T-helper 17 cell (primary cell): Measurements from ENCODE around the gene ZMPSTE24. TPM values are rescaled to one million over a fixed set of nuclear protein-coding genes. Genes with fewer than 3 reads are reported as not detected.

Experiments
- ATAC-seq: fragments of 150-1000 bp; cut with Tn5 transposase; 2 replicates; pipeline ENCODE4 v1.10.0; 2021; ENCODE audit warnings: mild to moderate bottlenecking, moderate library complexity
- DNase-seq, 3 donors: peaks; one replicate each; pipeline versions ENCODE4 v3.0.0 to v3.0.0-alpha.2; 2020 to 2021
- H3K9me3 ChIP-seq: one replicate; pipeline ENCODE4 v1.7.0; 2013; ENCODE audit warnings: low read length, mild to moderate bottlenecking; ENCODE audit not compliant: control insufficient read depth, poor library complexity, severe bottlenecking
- H3K27ac Mint-ChIP-seq: one replicate; pipeline ENCODE4 v1.8.0; 2022; ENCODE audit warnings: mild to moderate bottlenecking, moderate library complexity, mixed read lengths
- H3K27me3 Mint-ChIP-seq: one replicate; pipeline ENCODE4 v1.8.0; 2022; ENCODE audit warnings: mixed read lengths
- H3K36me3 Mint-ChIP-seq: one replicate; pipeline ENCODE4 v1.8.0; 2022; ENCODE audit warnings: low read depth, mixed read lengths
- H3K4me1 Mint-ChIP-seq: one replicate; pipeline ENCODE4 v1.8.0; 2022; ENCODE audit warnings: mild to moderate bottlenecking, mixed read lengths
- H3K4me3 Mint-ChIP-seq: one replicate; pipeline ENCODE4 v1.8.0; 2022; ENCODE audit warnings: mild to moderate bottlenecking, moderate library complexity, mixed read lengths
- total RNA-seq, 4 donors: library from RNA in 2 of 4; stranded (reverse) in 2 of 4; gene quantifications; one replicate each; pipeline ENCODE4 v1.2.3 and lab custom pipeline; 2022 to 2026

ZMPSTE24 gene
- total RNA-seq, 2 donors from 2014 or later = 9.0 to 14.3 TPM

GRCh38 chr1:40266786-40267535, 8.9 kb downstream of the ZMPSTE24 start:
- ATAC-seq (no peak), DNase-seq (no peak)
- Mint-ChIP-seq H3K27me3 (no peaks in the 10 kb centered on the region), H3K4me1 (peaks cover 19% of the 10 kb centered on the region), H3K27ac (no peak overlapping the region), H3K36me3 (peaks cover 10% of the 10 kb centered on the region), H3K4me3 (no peak overlapping the region)
- H3K9me3 ChIP-seq = no peaks in the 10 kb centered on the region

GRCh38 chr1:40267767-40268187, 9.7 kb downstream of the ZMPSTE24 start:
- no peak for DNase-seq
- H3K4me3 Mint-ChIP-seq = no peak overlapping the region

GRCh38 chr1:40268211-40268610, 10.2 kb downstream of the ZMPSTE24 start:
- H3K27ac Mint-ChIP-seq = no peak overlapping the region

More at GRCh38 chr1:40267767-40268187, 9.7 kb downstream of the ZMPSTE24 start:
- no peaks in the 10 kb centered on the region for H3K27me3 Mint-ChIP-seq
- H3K27ac Mint-ChIP-seq = no peak overlapping the region
- H3K36me3 Mint-ChIP-seq = peaks cover 6% of the 10 kb centered on the region
- H3K4me1 Mint-ChIP-seq = peaks cover 13% of the 10 kb centered on the region
- ATAC-seq = no peak
- no peaks in the 10 kb centered on the region for H3K9me3 ChIP-seq

GRCh38 chr1:40270152-40270834, 12.3 kb downstream of the ZMPSTE24 start:
- no peak for ATAC-seq
- H3K36me3 Mint-ChIP-seq = peaks cover 12% of the 10 kb centered on the region
- H3K27ac Mint-ChIP-seq = peak overlapping the region; percentile 83
- H3K4me3 Mint-ChIP-seq = no peak overlapping the region
- peaks cover 15% of the 10 kb centered on the region for H3K4me1 Mint-ChIP-seq
- no peak for DNase-seq
- no peaks in the 10 kb centered on the region for H3K27me3 Mint-ChIP-seq
- H3K9me3 ChIP-seq = no peaks in the 10 kb centered on the region

More at GRCh38 chr1:40268211-40268610, 10.2 kb downstream of the ZMPSTE24 start:
- Mint-ChIP-seq H3K36me3 (peaks cover 5% of the 10 kb centered on the region), H3K4me3 (no peak overlapping the region), H3K4me1 (peaks cover 11% of the 10 kb centered on the region), H3K27me3 (no peaks in the 10 kb centered on the region)
- H3K9me3 ChIP-seq = no peaks in the 10 kb centered on the region
- ATAC-seq = no peak
- no peak for DNase-seq

- no peaks in the 10 kb centered on the region for H3K9me3 ChIP-seq
- Mint-ChIP-seq H3K27me3 (no peaks in the 10 kb centered on the region), H3K36me3 (peaks cover 17% of the 10 kb centered on the region), H3K4me1 (peaks cover 19% of the 10 kb centered on the region), H3K4me3 (no peak overlapping the region), H3K27ac (peak overlapping the region; percentile 53)
- ATAC-seq = no peak
- no peak for DNase-seq
Observed at GRCh38 chr1:40272653-40273213, 14.7 kb downstream of the ZMPSTE24 start.

- peaks cover 17% of the 10 kb centered on the region for H3K36me3 Mint-ChIP-seq
Observed at GRCh38 chr1:40273547-40274166, 15.6 kb downstream of the ZMPSTE24 start.

GRCh38 chr1:40274331-40274730, 16.3 kb downstream of the ZMPSTE24 start:
- ATAC-seq (no peak), DNase-seq (no peak)
- H3K27me3 Mint-ChIP-seq = no peaks in the 10 kb centered on the region
- peaks cover 19% of the 10 kb centered on the region for H3K4me1 Mint-ChIP-seq
- H3K9me3 ChIP-seq = no peaks in the 10 kb centered on the region
- H3K4me3 Mint-ChIP-seq = no peak overlapping the region
- peak overlapping the region; percentile 72 for H3K27ac Mint-ChIP-seq
- H3K36me3 Mint-ChIP-seq = peaks cover 17% of the 10 kb centered on the region

More at GRCh38 chr1:40273547-40274166, 15.6 kb downstream of the ZMPSTE24 start:
- no peak overlapping the region for H3K4me3 Mint-ChIP-seq
- peak overlapping the region; percentile 72 for H3K27ac Mint-ChIP-seq
- peaks cover 19% of the 10 kb centered on the region for H3K4me1 Mint-ChIP-seq
- no peaks in the 10 kb centered on the region for H3K9me3 ChIP-seq
- DNase-seq (no peak), ATAC-seq (no peak)
- H3K27me3 Mint-ChIP-seq = no peaks in the 10 kb centered on the region

- H3K27ac Mint-ChIP-seq = no peak overlapping the region
- no peak for ATAC-seq
Observed at GRCh38 chr1:40276122-40276521, 18.1 kb downstream of the ZMPSTE24 start.

GRCh38 chr1:40281853-40282252, 23.8 kb downstream of the ZMPSTE24 start:
- no peak for ATAC-seq
- H3K4me3 Mint-ChIP-seq = no peak overlapping the region

More at GRCh38 chr1:40276122-40276521, 18.1 kb downstream of the ZMPSTE24 start:
- no peak overlapping the region for H3K4me3 Mint-ChIP-seq
- H3K4me1 Mint-ChIP-seq = peaks cover 13% of the 10 kb centered on the region
- no peaks in the 10 kb centered on the region for H3K27me3 Mint-ChIP-seq
- DNase-seq = no peak
- H3K36me3 Mint-ChIP-seq = peaks cover 14% of the 10 kb centered on the region
- no peaks in the 10 kb centered on the region for H3K9me3 ChIP-seq

GRCh38 chr1:40291293-40291692, 33.3 kb downstream of the ZMPSTE24 start:
- H3K4me1 Mint-ChIP-seq = peaks cover 8% of the 10 kb centered on the region
- DNase-seq (no peak), ATAC-seq (no peak)
- H3K36me3 Mint-ChIP-seq = peaks cover 2% of the 10 kb centered on the region
- no peak overlapping the region for H3K4me3 Mint-ChIP-seq
- no peaks in the 10 kb centered on the region for H3K27me3 Mint-ChIP-seq
- H3K9me3 ChIP-seq = no peaks in the 10 kb centered on the region
- no peak overlapping the region for H3K27ac Mint-ChIP-seq

More at GRCh38 chr1:40281853-40282252, 23.8 kb downstream of the ZMPSTE24 start:
- no peaks in the 10 kb centered on the region for H3K9me3 ChIP-seq
- no peaks in the 10 kb centered on the region for H3K27me3 Mint-ChIP-seq
- peaks cover 8% of the 10 kb centered on the region for H3K4me1 Mint-ChIP-seq
- H3K27ac Mint-ChIP-seq = no peak overlapping the region
- DNase-seq = no peak
- H3K36me3 Mint-ChIP-seq = peaks cover 3% of the 10 kb centered on the region

- Mint-ChIP-seq H3K4me3 (no peak overlapping the region), H3K4me1 (peaks cover 10% of the 10 kb centered on the region), H3K27me3 (peaks cover 4% of the 10 kb centered on the region), H3K36me3 (no peaks in the 10 kb centered on the region), H3K27ac (peak overlapping the region; percentile 60)
- H3K9me3 ChIP-seq = no peaks in the 10 kb centered on the region
- ATAC-seq (no peak), DNase-seq (no peak)
Observed at GRCh38 chr1:40299366-40300248, 41.6 kb downstream of the ZMPSTE24 start.

GRCh38 chr1:40300249-40300567, 42.2 kb downstream of the ZMPSTE24 start:
- H3K27ac Mint-ChIP-seq = peak overlapping the region; percentile 60
- H3K4me3 Mint-ChIP-seq = no peak overlapping the region
- ATAC-seq = no peak
- peaks cover 4% of the 10 kb centered on the region for H3K27me3 Mint-ChIP-seq
- peaks cover 10% of the 10 kb centered on the region for H3K4me1 Mint-ChIP-seq
- DNase-seq = no peak
- no peaks in the 10 kb centered on the region for H3K36me3 Mint-ChIP-seq
- H3K9me3 ChIP-seq = no peaks in the 10 kb centered on the region
